Trophoblast cell (in vitro differentiated cells and primary cell): ENCODE data around the gene MYH13.

Source experiments
- DNase-seq, 2 donors: peaks; one replicate each; pipeline ENCODE4 v3.0.0-alpha.2; 2016
- H2AFZ ChIP-seq: 2 replicates; pipeline ENCODE4 v1.6.1; 2013; ENCODE audit warnings: low read length, moderate library complexity, mild to moderate bottlenecking; ENCODE audit not compliant: insufficient read depth, poor library complexity
- H2AK5ac ChIP-seq: 2 replicates; pipeline ENCODE4 v1.6.1; 2013; ENCODE audit warnings: mild to moderate bottlenecking, low read length
- H2BK120ac ChIP-seq: 2 replicates; pipeline ENCODE4 v1.6.1; 2013; ENCODE audit warnings: low read length, mild to moderate bottlenecking, moderate library complexity; ENCODE audit not compliant: insufficient read depth, poor library complexity
- H2BK12ac ChIP-seq: 2 replicates; pipeline ENCODE4 v1.6.1; 2013; ENCODE audit warnings: mild to moderate bottlenecking, low read length, moderate library complexity
- H2BK5ac ChIP-seq: 2 replicates; pipeline ENCODE4 v1.6.1; 2013; ENCODE audit warnings: low read length, low read depth, moderate library complexity, mild to moderate bottlenecking; ENCODE audit not compliant: poor library complexity
- H3K14ac ChIP-seq: 2 replicates; pipeline ENCODE4 v1.6.1; 2013; ENCODE audit warnings: mild to moderate bottlenecking, low read length
- H3K18ac ChIP-seq: 2 replicates; pipeline ENCODE4 v1.6.1; 2013; ENCODE audit warnings: mild to moderate bottlenecking, low read length
- H3K23ac ChIP-seq: 2 replicates; pipeline ENCODE4 v1.6.1; 2013; ENCODE audit warnings: low read length
- H3K27ac ChIP-seq: 2 replicates; pipeline ENCODE4 v1.5.1; 2013; ENCODE audit warnings: low read depth, mild to moderate bottlenecking, inconsistent platforms, low read length, moderate library complexity
- H3K27me3 ChIP-seq: 2 replicates; pipeline ENCODE4 v1.6.1; 2013; ENCODE audit warnings: inconsistent platforms, mild to moderate bottlenecking, low read length, moderate library complexity; ENCODE audit not compliant: insufficient read depth
- H3K36me3 ChIP-seq, 2 experiments: 1 replicate in 1 of 2; 2 replicates in 1 of 2; pipeline ENCODE4 v1.6.1; 2013; ENCODE audit warnings: low read length in 2 of 2, mild to moderate bottlenecking in 2 of 2, moderate library complexity in 1 of 2; ENCODE audit not compliant: insufficient read depth in 2 of 2, control insufficient read depth in 1 of 2
- H3K4ac ChIP-seq: 2 replicates; pipeline ENCODE4 v1.6.1; 2013; ENCODE audit warnings: low read depth, mild to moderate bottlenecking, low read length, moderate library complexity
- H3K4me1 ChIP-seq, 2 experiments: 1 replicate in 1 of 2; 2 replicates in 1 of 2; pipeline ENCODE4 v1.6.1; 2013; ENCODE audit warnings: low read length in 2 of 2, mild to moderate bottlenecking in 2 of 2, moderate library complexity in 1 of 2; ENCODE audit not compliant: insufficient read depth in 2 of 2, control insufficient read depth in 1 of 2
- H3K4me2 ChIP-seq: 2 replicates; pipeline ENCODE4 v1.6.1; 2013; ENCODE audit warnings: inconsistent platforms, mild to moderate bottlenecking, low read length, moderate library complexity
- H3K4me3 ChIP-seq: 2 replicates; pipeline ENCODE4 v1.5.1; 2013; ENCODE audit warnings: mild to moderate bottlenecking, low read depth, low read length, inconsistent platforms
- H3K79me1 ChIP-seq: one replicate; pipeline ENCODE4 v1.6.1; 2013; ENCODE audit warnings: low read length
- H3K79me2 ChIP-seq: 2 replicates; pipeline ENCODE4 v1.6.1; 2013; ENCODE audit warnings: low read length, mild to moderate bottlenecking; ENCODE audit not compliant: control insufficient read depth, insufficient read depth, poor library complexity
- H3K9ac ChIP-seq: 2 replicates; pipeline ENCODE4 v1.6.1; 2013; ENCODE audit warnings: mild to moderate bottlenecking, low read length
- H3K9me3 ChIP-seq: 2 replicates; pipeline ENCODE4 v1.6.1; 2013; ENCODE audit warnings: low read depth, mild to moderate bottlenecking, control low read depth, inconsistent platforms, low read length; ENCODE audit not compliant: insufficient read depth
- H4K12ac ChIP-seq: 2 replicates; pipeline ENCODE4 v1.6.1; 2013; ENCODE audit warnings: low read depth, mild to moderate bottlenecking, low read length, moderate library complexity
- H4K8ac ChIP-seq: 2 replicates; pipeline ENCODE4 v1.6.1; 2013; ENCODE audit warnings: low read depth, mild to moderate bottlenecking, low read length, moderate library complexity
- H4K91ac ChIP-seq: one replicate; pipeline ENCODE4 v1.6.1; 2013; ENCODE audit warnings: low read depth, mild to moderate bottlenecking, low read length, moderate library complexity
- WGBS: extraction: QIAGEN DNeasy Blood & Tissue Kit; methylation state at CpG from one replicate; pipeline ENCODE4 v1.1.7; 2013; ENCODE audit warnings: missing lambda C conversion rate; ENCODE audit not compliant: insufficient read length, insufficient coverage; ENCODE audit errors: extremely low coverage; 5-methylcytosine and 5-hydroxymethylcytosine counted together

MYH13 gene

GRCh38 chr17:10305398-10305797 is 67.4 kb downstream of the MYH13 start:
- H3K4me1 ChIP-seq, result no peaks in the 10 kb centered on the region
- no peak overlapping the region for H3K23ac ChIP-seq
- H3K18ac ChIP-seq, result no peak overlapping the region
- no peaks in the 10 kb centered on the region for H3K79me1 ChIP-seq
- H2BK120ac ChIP-seq, result no peak overlapping the region
- H3K14ac ChIP-seq, result no peak overlapping the region
- no peak overlapping the region for H3K4ac ChIP-seq
- peaks cover 2% of the 10 kb centered on the region for H3K9me3 ChIP-seq
- H4K91ac ChIP-seq, result no peak overlapping the region
- DNase-seq, result no peak
- no peaks in the 10 kb centered on the region for H3K36me3 ChIP-seq
- no peak overlapping the region for H3K4me2 ChIP-seq
- no CpG with 5 or more reads among the region's 3 CpGs for WGBS
- no peak overlapping the region for H3K27ac ChIP-seq
- no peak overlapping the region for H4K8ac ChIP-seq
- no peak overlapping the region for H3K4me3 ChIP-seq
- no peak overlapping the region for H3K9ac ChIP-seq
- H2AFZ ChIP-seq, result no peak overlapping the region
- H2BK12ac ChIP-seq, result no peak overlapping the region
- no peaks in the 10 kb centered on the region for H3K79me2 ChIP-seq
- no peak overlapping the region for H2AK5ac ChIP-seq
- no peak overlapping the region for H4K12ac ChIP-seq
- H3K27me3 ChIP-seq, result no peaks in the 10 kb centered on the region
- H2BK5ac ChIP-seq, result no peak overlapping the region

DNA sequence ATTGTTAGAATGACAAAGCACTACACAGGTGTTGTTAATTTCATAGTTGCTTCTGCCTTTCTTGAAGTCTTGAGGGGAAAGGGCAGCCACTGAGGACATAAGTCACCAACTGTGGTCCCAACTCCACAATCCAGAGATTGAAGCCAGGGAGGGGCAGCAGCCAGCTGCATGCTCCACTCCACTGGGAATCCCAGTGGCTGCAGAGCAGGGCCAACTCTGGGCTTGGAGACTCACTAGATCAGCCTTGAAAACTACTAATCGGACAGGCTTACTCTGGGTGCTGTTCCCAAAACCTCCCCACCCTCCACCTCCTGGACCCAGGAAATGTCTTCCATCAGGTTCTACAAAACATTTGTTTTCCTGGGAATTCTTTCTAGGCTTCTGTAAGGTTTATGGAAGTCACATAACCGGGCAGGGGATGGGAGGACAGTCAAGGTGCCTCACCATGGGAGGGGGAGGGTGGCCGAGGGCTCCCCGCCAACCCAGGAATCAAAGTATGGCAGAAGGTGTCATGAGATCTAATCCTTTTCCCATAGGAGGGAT is 68.0 kb downstream of the MYH13 start:
- no peak overlapping the region for H2BK5ac ChIP-seq
- H4K91ac ChIP-seq, result no peak overlapping the region
- H3K27ac ChIP-seq, result no peak overlapping the region
- no peak overlapping the region for H4K8ac ChIP-seq
- no peak overlapping the region for H3K4me2 ChIP-seq
- DNase-seq, result no peak
- H3K36me3 ChIP-seq, result no peaks in the 10 kb centered on the region
- H3K4me1 ChIP-seq, result no peaks in the 10 kb centered on the region
- no peaks in the 10 kb centered on the region for H3K79me2 ChIP-seq
- no peak overlapping the region for H3K14ac ChIP-seq
- no peak overlapping the region for H3K4me3 ChIP-seq
- no peak overlapping the region for H3K4ac ChIP-seq
- no peak overlapping the region for H3K9ac ChIP-seq
- H2BK12ac ChIP-seq, result no peak overlapping the region
- H3K9me3 ChIP-seq, result peaks cover 2% of the 10 kb centered on the region
- no peak overlapping the region for H3K18ac ChIP-seq
- no peak overlapping the region for H3K23ac ChIP-seq
- no CpG with 5 or more reads among the region's 4 CpGs for WGBS
- no peak overlapping the region for H2AFZ ChIP-seq
- no peaks in the 10 kb centered on the region for H3K79me1 ChIP-seq
- H3K27me3 ChIP-seq, result no peaks in the 10 kb centered on the region
- no peak overlapping the region for H2AK5ac ChIP-seq
- H2BK120ac ChIP-seq, result no peak overlapping the region
- no peak overlapping the region for H4K12ac ChIP-seq

GRCh38 chr17:10297691-10298090 is 75.1 kb downstream of the MYH13 start:
- Histone ChIP-seq H3K9me3 (peaks cover 6% of the 10 kb centered on the region), H3K4me2 (no peak overlapping the region), H2BK12ac (no peak overlapping the region), H4K12ac (no peak overlapping the region), H2AK5ac (no peak overlapping the region), H2AFZ (no peak overlapping the region), H2BK5ac (no peak overlapping the region), H3K79me2 (no peaks in the 10 kb centered on the region), H3K27me3 (no peaks in the 10 kb centered on the region), H3K18ac (no peak overlapping the region), H3K27ac (no peak overlapping the region), H3K4me1 (peaks cover 0 to under 1% of the 10 kb centered on the region in 2 experiments), H2BK120ac (no peak overlapping the region), H4K8ac (no peak overlapping the region), H3K79me1 (no peaks in the 10 kb centered on the region), H3K4ac (no peak overlapping the region), H4K91ac (no peak overlapping the region), H3K4me3 (no peak overlapping the region), H3K9ac (no peak overlapping the region), H3K14ac (no peak overlapping the region), H3K36me3 (no peaks in the 10 kb centered on the region), H3K23ac (no peak overlapping the region)
- no CpG with 5 or more reads among the region's 3 CpGs for WGBS
- DNase-seq, result no peak

- Histone ChIP-seq H3K18ac (no peak overlapping the region), H3K27ac (no peak overlapping the region), H2BK120ac (no peak overlapping the region), H4K91ac (no peak overlapping the region), H2AK5ac (no peak overlapping the region), H3K27me3 (no peaks in the 10 kb centered on the region), H3K4me2 (no peak overlapping the region), H3K23ac (no peak overlapping the region), H3K79me2 (no peaks in the 10 kb centered on the region), H3K4ac (no peak overlapping the region), H2AFZ (no peak overlapping the region), H4K12ac (no peak overlapping the region), H2BK5ac (no peak overlapping the region), H3K14ac (no peak overlapping the region), H3K79me1 (no peaks in the 10 kb centered on the region), H2BK12ac (no peak overlapping the region), H3K9ac (no peak overlapping the region), H3K36me3 (no peaks in the 10 kb centered on the region), H3K9me3 (peaks cover 4% of the 10 kb centered on the region), H4K8ac (no peak overlapping the region), H3K4me3 (no peak overlapping the region), H3K4me1 (peaks cover 6 to 11% of the 10 kb centered on the region in 2 experiments)
- WGBS, result no CpG with 5 or more reads among the region's 5 CpGs
- peak; percentile 61 to 88 for DNase-seq
Measured at GRCh38 chr17:10295728-10296343, 77.0 kb downstream of the MYH13 start.
